Measurements from ENCODE around the gene KLHDC8A. TPM values are rescaled to one million over a fixed set of nuclear protein-coding genes. Genes with fewer than 3 reads are reported as not detected.

The KLHDC8A gene
- total and polyA plus RNA-seq, 12 donors: 5.1 to 74.9 (median 38.8) TPM

GRCh38 chr1:205287767-205288559, 68.8 kb downstream of the KLHDC8A start:
- Histone ChIP-seq H3K36me3 (replicated peaks in 1 of 2) (no peaks in the 10 kb centered on the region), H3K4me1 (replicated peaks in 1 of 2) (peaks cover 20 to 42% of the 10 kb centered on the region in 2 donors), H3K27me3 (no peaks in the 10 kb centered on the region), H3K9me3 (replicated peaks in 1 of 3) (no peaks in the 10 kb centered on the region), H3K27ac (peak overlapping the region in 1 of 5 donors; percentile 45), H3K4me3 (no peak overlapping the region)
- intact Hi-C loops (cut with DNase I): no loop called here
- 41 to 73% (median 69%) methylated on average over 8 of the region's 8 CpGs for WGBS, 4 donors
- peak in 5 of 7 donors; percentile 35 to 70 (median 51) for DNase-seq
- TF ChIP-seq POLR2A (IDR thresholded peaks at IDR 0.05) (no peak), CTCF (IDR thresholded peaks at IDR 0.05) (no peak)

GRCh38 chr1:205287076-205287475, 69.6 kb downstream of the KLHDC8A start:
- Histone ChIP-seq H3K27me3 (no peaks in the 10 kb centered on the region), H3K4me3 (no peak overlapping the region), H3K36me3 (replicated peaks in 1 of 2) (no peaks in the 10 kb centered on the region), H3K27ac (no peak overlapping the region), H3K9me3 (replicated peaks in 1 of 3) (no peaks in the 10 kb centered on the region), H3K4me1 (replicated peaks in 1 of 2) (peaks cover 20 to 42% of the 10 kb centered on the region in 2 donors)
- WGBS, 4 donors: 64 to 90% (median 74%) methylated on average over 2 to 3 of the region's 3 CpGs
- intact Hi-C loops (cut with DNase I): no loop called here
- no peak for DNase-seq
- TF ChIP-seq CTCF (IDR thresholded peaks at IDR 0.05) (no peak), POLR2A (IDR thresholded peaks at IDR 0.05) (no peak)

- no peak overlapping the region for H3K27ac ChIP-seq
Measured at GRCh38 chr1:205286335-205286950, 70.3 kb downstream of the KLHDC8A start.

More at GRCh38 chr1:205286335-205286950, 70.3 kb downstream of the KLHDC8A start:
- intact Hi-C loops (cut with DNase I): no loop called here
- H3K4me3 ChIP-seq: no peak overlapping the region
- no peak for TF ChIP-seq CTCF (IDR thresholded peaks at IDR 0.05)
- H3K9me3 ChIP-seq (replicated peaks in 1 of 3): no peaks in the 10 kb centered on the region
- DNase-seq: no peak
- 77 to 81% (median 77%) methylated on average over 7 to 9 of the region's 9 CpGs for WGBS, 4 donors
- no peaks in the 10 kb centered on the region for H3K36me3 ChIP-seq (replicated peaks in 1 of 2)
- H3K4me1 ChIP-seq (replicated peaks in 1 of 2): peaks cover 20 to 42% of the 10 kb centered on the region in 2 donors
- H3K27me3 ChIP-seq: no peaks in the 10 kb centered on the region

Small RNAs within 50 kb of the gene (small RNA-seq; reads per million reads assigned to genes)
- 0 reads per million in 2 donors for gene SNRPGP10

Other genes starting within 250 kb of the KLHDC8A start
- gene RBBP5, start 234.9 kb downstream of the KLHDC8A start, total RNA-seq: 10 to 100 TPM; 15.8 to 26.0 (median 18.6) TPM
- gene RBBP5, start 234.9 kb downstream of the KLHDC8A start, polyA plus RNA-seq: 10 to 100 TPM in 1 of 3 donors, 1 to 10 TPM in 2; 4.7 to 24.0 (median 5.9) TPM
- 10 to 100 TPM; 14.9 to 22.9 (median 17.7) TPM for gene DSTYK, start 145.2 kb downstream of the KLHDC8A start, total RNA-seq
- gene DSTYK, start 145.2 kb downstream of the KLHDC8A start, polyA plus RNA-seq: 10 to 100 TPM in 1 of 3 donors, 1 to 10 TPM in 2; 4.4 to 12.8 (median 6.7) TPM
- gene TMCC2, start 129.0 kb downstream of the KLHDC8A start, total RNA-seq: 10 to 100 TPM in 3 of 9 donors, 1 to 10 TPM in 6; 2.3 to 33.2 (median 7.6) TPM
- 10 to 100 TPM in 1 of 3 donors, 1 to 10 TPM in 2; 3.3 to 11.2 (median 3.3) TPM for gene TMCC2, start 129.0 kb downstream of the KLHDC8A start, polyA plus RNA-seq
- gene NUAK2, start 35.2 kb downstream of the KLHDC8A start, total RNA-seq: 1 to 10 TPM; 1.2 to 9.9 (median 6.7) TPM
- 1 to 10 TPM in 2 of 3 donors, under 1 TPM in 1; 0.95 to 1.9 (median 1.8) TPM for gene NUAK2, start 35.2 kb downstream of the KLHDC8A start, polyA plus RNA-seq
- gene LEMD1, start 65.1 kb upstream of the KLHDC8A start, total RNA-seq: not detected
- under 1 TPM in 1 of 3 donors, not detected in 2; 0.64 TPM for gene LEMD1, start 65.1 kb upstream of the KLHDC8A start, polyA plus RNA-seq
- under 1 TPM in 1 of 9 donors, not detected in 8; 0.06 TPM for gene BLACAT1, start 99.1 kb upstream of the KLHDC8A start, total RNA-seq
- under 1 TPM; 0.03 to 0.08 (median 0.05) TPM for gene BLACAT1, start 99.1 kb upstream of the KLHDC8A start, polyA plus RNA-seq
- gene CDK18, start 147.7 kb upstream of the KLHDC8A start, total RNA-seq: 10 to 100 TPM in 7 of 9 donors, 1 to 10 TPM in 2; 3.2 to 31.3 (median 18.5) TPM
- gene CDK18, start 147.7 kb upstream of the KLHDC8A start, polyA plus RNA-seq: 10 to 100 TPM in 2 of 3 donors, 1 to 10 TPM in 1; 4.0 to 52.0 (median 14.7) TPM